GM13976 (cell line): ENCODE data around the gene AZIN2.

Experiments
- DNase-seq: peaks from one replicate; pipeline ENCODE4 v3.0.0; 2012; ENCODE audit warnings: low spot score
- CTCF ChIP-seq: IDR thresholded peaks from 2 replicates; pipeline ENCODE4 v1.5.1; 2012; ENCODE audit warnings: borderline replicate concordance, mild to moderate bottlenecking; ENCODE audit not compliant: insufficient read depth; ENCODE audit errors: extremely low read depth, missing control alignments, control extremely low read depth
- in situ Hi-C: fragments of 300-500 bp; cut with MboI; formaldehyde crosslinking; loops from one replicate; pipeline ENCODE4 v1.12.0; 2022; ENCODE audit warnings: low sequenced_read_pairs, mixed read lengths, inconsistent platforms; ENCODE audit not compliant: unreplicated experiment

The AZIN2 gene

GRCh38 chr1:33074193-33074945 is 6.6 kb upstream of the AZIN2 start:
- in situ Hi-C loops: loop anchor here (10.0 kb wide), 1 partner anchor 140 kb away; no protein-coding TSS in a partner anchor
- no peak for TF ChIP-seq CTCF
- no peak for DNase-seq

GRCh38 chr1:33078030-33078591 is 2.8 kb upstream of the AZIN2 start:
- TF ChIP-seq CTCF: no peak
- in situ Hi-C loops: loop anchor here (10.0 kb wide), 1 partner anchor 143 kb away; no protein-coding TSS in a partner anchor
- DNase-seq: no peak

GRCh38 chr1:33080373-33080772 is 580 bp upstream of the AZIN2 start:
- no peak for TF ChIP-seq CTCF
- in situ Hi-C loops: no loop called here

GRCh38 chr1:33081554-33082305 is 777 bp downstream of the AZIN2 start:
- DNase-seq: no peak
- in situ Hi-C loops: no loop called here
- no peak for TF ChIP-seq CTCF

More at GRCh38 chr1:33080373-33080772, 580 bp upstream of the AZIN2 start:
- no peak for DNase-seq

- in situ Hi-C loops: no loop called here
- TF ChIP-seq CTCF: no peak
Measured at GRCh38 chr1:33082575-33083108, 1.7 kb downstream of the AZIN2 start.

GRCh38 chr1:33085332-33085731 is 4.4 kb downstream of the AZIN2 start:
- no peak for TF ChIP-seq CTCF
- no peak for DNase-seq
- in situ Hi-C loops: no loop called here

More at GRCh38 chr1:33082575-33083108, 1.7 kb downstream of the AZIN2 start:
- no peak for DNase-seq
